Muscle layer of duodenum (tissue), 2 donors: ENCODE data around the gene DAB2IP.
A peak's percentile ranks its signal among the peaks of the same experiment; 100 is the strongest.

Experiments used
- H3K27ac ChIP-seq: one replicate; pipeline ENCODE4 v1.7.0; 2013; ENCODE audit warnings: mild to moderate bottlenecking, low read length
- H3K27me3 ChIP-seq: one replicate; pipeline ENCODE4 v1.7.0; 2013; ENCODE audit warnings: low read depth, mild to moderate bottlenecking, control low read depth, low read length
- H3K36me3 ChIP-seq, 2 donors: one replicate each; pipeline ENCODE4 v1.7.0; 2013; ENCODE audit warnings: low read length in 2 of 2, control low read depth in 1 of 2, mild to moderate bottlenecking in 1 of 2; ENCODE audit not compliant: insufficient read depth in 2 of 2, control insufficient read depth in 1 of 2
- H3K4me1 ChIP-seq, 2 donors: one replicate each; pipeline ENCODE4 v1.7.0; 2013; ENCODE audit warnings: low read length in 2 of 2, mild to moderate bottlenecking in 2 of 2, control low read depth in 1 of 2, moderate library complexity in 1 of 2; ENCODE audit not compliant: insufficient read depth in 2 of 2, control insufficient read depth in 1 of 2
- H3K4me3 ChIP-seq, 2 donors: one replicate each; pipeline ENCODE4 v1.7.0; 2013; ENCODE audit warnings: low read length in 2 of 2, low read depth in 1 of 2, mild to moderate bottlenecking in 1 of 2
- H3K9me3 ChIP-seq, 2 donors: one replicate each; pipeline ENCODE4 v1.7.0; 2013; ENCODE audit warnings: low read length in 2 of 2, control low read depth in 1 of 2, mild to moderate bottlenecking in 1 of 2; ENCODE audit not compliant: control insufficient read depth in 1 of 2
- donor health status: healthy.

The DAB2IP gene

GRCh38 chr9:121751686-121752445 is 100.4 kb downstream of the DAB2IP start:
- Histone ChIP-seq H3K27ac (peak overlapping the region; percentile 9), H3K27me3 (no peaks in the 10 kb centered on the region), H3K9me3 (no peaks in the 10 kb centered on the region), H3K36me3 (no peaks in the 10 kb centered on the region), H3K4me3 (no peak overlapping the region), H3K4me1 (peaks cover 19 to 66% of the 10 kb centered on the region in 2 donors)

GRCh38 chr9:121752929-121753328 is 101.5 kb downstream of the DAB2IP start:
- H3K4me3 ChIP-seq, result no peak overlapping the region
- no peak overlapping the region for H3K27ac ChIP-seq
- no peaks in the 10 kb centered on the region for H3K36me3 ChIP-seq
- H3K27me3 ChIP-seq, result no peaks in the 10 kb centered on the region
- H3K4me1 ChIP-seq, result peaks cover 19 to 67% of the 10 kb centered on the region in 2 donors
- no peaks in the 10 kb centered on the region for H3K9me3 ChIP-seq

- H3K27ac ChIP-seq, result no peak overlapping the region
- peaks cover 9 to 59% of the 10 kb centered on the region in 2 donors for H3K4me1 ChIP-seq
- H3K4me3 ChIP-seq, result no peak overlapping the region
- H3K9me3 ChIP-seq, result no peaks in the 10 kb centered on the region
- H3K27me3 ChIP-seq, result no peaks in the 10 kb centered on the region
- H3K36me3 ChIP-seq, result peaks cover 9 to 10% of the 10 kb centered on the region in 2 donors
Observed at GRCh38 chr9:121753802-121754654, 102.6 kb downstream of the DAB2IP start.

- Histone ChIP-seq H3K27ac (no peak overlapping the region), H3K9me3 (no peaks in the 10 kb centered on the region), H3K4me3 (no peak overlapping the region), H3K4me1 (peaks cover 9 to 50% of the 10 kb centered on the region in 2 donors), H3K36me3 (peaks cover 9 to 19% of the 10 kb centered on the region in 2 donors), H3K27me3 (no peaks in the 10 kb centered on the region)
Observed at GRCh38 chr9:121754655-121755436, 103.4 kb downstream of the DAB2IP start.

DNA sequence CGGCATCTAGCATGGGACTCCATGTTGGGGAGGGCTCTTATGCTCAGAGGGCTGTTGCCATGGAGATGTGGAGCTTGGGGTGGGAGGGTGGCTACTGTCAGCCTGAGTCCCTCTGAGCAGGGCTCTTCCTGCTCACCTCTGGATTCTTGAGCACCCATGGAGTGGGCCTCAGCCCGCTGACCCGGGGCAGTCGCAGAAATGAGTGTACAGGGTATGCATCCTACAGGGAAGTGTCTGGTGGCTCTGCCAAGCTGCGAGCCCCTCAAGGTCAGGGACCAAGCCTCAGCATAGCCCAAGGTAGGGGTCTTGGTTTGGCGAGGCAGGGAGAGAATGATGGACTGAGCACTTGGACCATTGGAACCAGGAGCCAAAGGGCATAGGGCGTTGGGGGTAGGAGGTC is 104.1 kb downstream of the DAB2IP start:
- no peak overlapping the region for H3K4me3 ChIP-seq
- no peaks in the 10 kb centered on the region for H3K27me3 ChIP-seq
- no peaks in the 10 kb centered on the region for H3K9me3 ChIP-seq
- H3K36me3 ChIP-seq, result peaks cover 15 to 26% of the 10 kb centered on the region in 2 donors
- H3K27ac ChIP-seq, result no peak overlapping the region
- peaks cover 7 to 48% of the 10 kb centered on the region in 2 donors for H3K4me1 ChIP-seq

GRCh38 chr9:121756474-121757280 is 105.2 kb downstream of the DAB2IP start:
- Histone ChIP-seq H3K9me3 (no peaks in the 10 kb centered on the region), H3K27me3 (no peaks in the 10 kb centered on the region), H3K4me1 (peaks cover 5 to 45% of the 10 kb centered on the region in 2 donors), H3K36me3 (peaks cover 20 to 37% of the 10 kb centered on the region in 2 donors), H3K4me3 (no peak overlapping the region), H3K27ac (no peak overlapping the region)

DNA sequence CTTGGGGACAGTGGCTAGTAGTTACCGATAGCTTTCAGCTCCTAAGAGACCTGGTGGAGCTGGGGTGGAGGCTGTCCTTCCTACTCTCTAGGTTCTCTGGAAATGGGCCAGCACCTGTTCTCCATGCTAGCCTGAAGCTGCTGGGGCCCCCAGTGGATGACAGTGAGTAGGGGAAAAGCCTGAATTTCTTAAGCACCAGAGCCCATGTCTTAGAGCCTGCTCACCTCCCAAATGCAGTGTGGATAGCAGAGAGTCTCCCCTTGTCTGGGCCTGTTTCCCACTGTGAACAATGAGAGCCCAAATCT is 105.8 kb downstream of the DAB2IP start:
- H3K27ac ChIP-seq, result no peak overlapping the region
- no peak overlapping the region for H3K4me3 ChIP-seq
- H3K9me3 ChIP-seq, result no peaks in the 10 kb centered on the region
- no peaks in the 10 kb centered on the region for H3K27me3 ChIP-seq
- peaks cover 20 to 43% of the 10 kb centered on the region in 2 donors for H3K36me3 ChIP-seq
- peaks cover 0 to 39% of the 10 kb centered on the region in 2 donors for H3K4me1 ChIP-seq

- Histone ChIP-seq H3K36me3 (peaks cover 23 to 45% of the 10 kb centered on the region in 2 donors), H3K27me3 (no peaks in the 10 kb centered on the region), H3K4me3 (no peak overlapping the region), H3K4me1 (peaks cover 0 to 26% of the 10 kb centered on the region in 2 donors), H3K9me3 (no peaks in the 10 kb centered on the region), H3K27ac (no peak overlapping the region)
Observed at GRCh38 chr9:121758693-121759092, 107.3 kb downstream of the DAB2IP start.

- Histone ChIP-seq H3K9me3 (no peaks in the 10 kb centered on the region), H3K27me3 (no peaks in the 10 kb centered on the region), H3K4me1 (peaks cover 4 to 35% of the 10 kb centered on the region in 2 donors), H3K36me3 (peaks cover 23 to 52% of the 10 kb centered on the region in 2 donors), H3K27ac (no peak overlapping the region), H3K4me3 (no peak overlapping the region)
Observed at GRCh38 chr9:121759996-121760395, 108.6 kb downstream of the DAB2IP start.

DNA sequence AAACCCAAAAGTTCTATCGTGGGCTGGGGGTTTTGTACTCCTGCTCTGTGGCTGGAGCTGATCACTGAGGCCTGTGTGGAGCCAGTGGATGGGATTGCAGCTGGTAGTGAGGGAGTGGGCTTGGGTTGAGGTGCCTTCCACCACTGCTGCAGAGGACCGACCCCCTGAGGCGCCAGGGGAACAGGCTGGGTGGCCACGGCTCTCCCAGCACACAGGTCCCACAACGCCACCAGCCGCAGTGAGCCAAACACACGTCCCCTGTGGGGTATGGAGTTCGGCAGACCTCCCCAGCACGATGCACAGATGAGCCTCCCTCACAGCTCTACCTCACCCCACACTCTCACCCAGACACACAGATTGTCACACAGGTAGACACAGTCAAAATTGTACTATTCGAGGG is 109.1 kb downstream of the DAB2IP start:
- Histone ChIP-seq H3K36me3 (peaks cover 23 to 52% of the 10 kb centered on the region in 2 donors), H3K27ac (no peak overlapping the region), H3K4me3 (no peak overlapping the region), H3K9me3 (no peaks in the 10 kb centered on the region), H3K4me1 (peaks cover 4 to 33% of the 10 kb centered on the region in 2 donors), H3K27me3 (no peaks in the 10 kb centered on the region)
